ENCODE data around the gene PTOV1.

GRCh38 chr19:49866933-49867782, 16.2 kb downstream of the PTOV1 start, which contains the start of gene PNKP:
- TF ChIP-seq, protein P1, sequence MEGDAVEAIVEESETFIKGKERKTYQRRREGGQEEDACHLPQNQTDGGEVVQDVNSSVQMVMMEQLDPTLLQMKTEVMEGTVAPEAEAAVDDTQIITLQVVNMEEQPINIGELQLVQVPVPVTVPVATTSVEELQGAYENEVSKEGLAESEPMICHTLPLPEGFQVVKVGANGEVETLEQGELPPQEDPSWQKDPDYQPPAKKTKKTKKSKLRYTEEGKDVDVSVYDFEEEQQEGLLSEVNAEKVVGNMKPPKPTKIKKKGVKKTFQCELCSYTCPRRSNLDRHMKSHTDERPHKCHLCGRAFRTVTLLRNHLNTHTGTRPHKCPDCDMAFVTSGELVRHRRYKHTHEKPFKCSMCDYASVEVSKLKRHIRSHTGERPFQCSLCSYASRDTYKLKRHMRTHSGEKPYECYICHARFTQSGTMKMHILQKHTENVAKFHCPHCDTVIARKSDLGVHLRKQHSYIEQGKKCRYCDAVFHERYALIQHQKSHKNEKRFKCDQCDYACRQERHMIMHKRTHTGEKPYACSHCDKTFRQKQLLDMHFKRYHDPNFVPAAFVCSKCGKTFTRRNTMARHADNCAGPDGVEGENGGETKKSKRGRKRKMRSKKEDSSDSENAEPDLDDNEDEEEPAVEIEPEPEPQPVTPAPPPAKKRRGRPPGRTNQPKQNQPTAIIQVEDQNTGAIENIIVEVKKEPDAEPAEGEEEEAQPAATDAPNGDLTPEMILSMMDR (IDR thresholded peaks at IDR 0.05; ENCODE audit: insufficient read depth, low read length, poor library complexity, severe bottlenecking) = no peak
- no peak for TF ChIP-seq EZH2phosphoT487 (conservative IDR thresholded peaks at IDR 0.05; ENCODE audit: low read length)

All from SU-DHL-6 (cell line).